ENCODE measurements around the gene SSBP2. TPM values are rescaled to one million over a fixed set of nuclear protein-coding genes. Genes with fewer than 3 reads are reported as not detected.

SSBP2 gene
- total RNA-seq, 2 donors from 2014 or later: 25.1 to 26.9 TPM

- Histone ChIP-seq H3K36me3 (no peaks in the 10 kb centered on the region), H3K27me3 (replicated peaks; ENCODE audit: insufficient read depth) (no peaks in the 10 kb centered on the region), H3K4me3 (no peak overlapping the region), H3K27ac (no peak overlapping the region), H3K9me3 (no peaks in the 10 kb centered on the region), H3K4me1 (replicated peaks) (no peaks in the 10 kb centered on the region)
- WGBS: 85% methylated on average over 2 of the region's 2 CpGs
- no peak for DNase-seq (ENCODE audit: low spot score)
- intact Hi-C loops (cut with DNase I): no loop called here
- TF ChIP-seq POLR2A (IDR thresholded peaks at IDR 0.05) (no peak), POLR2AphosphoS5 (IDR thresholded peaks at IDR 0.05) (no peak), CTCF (IDR thresholded peaks at IDR 0.05) (no peak)
These were observed 56.2 kb downstream of the SSBP2 start for GRCh38 chr5:81694726-81695125.

- no peak for DNase-seq (ENCODE audit: low spot score)
These were observed 62.7 kb downstream of the SSBP2 start for GRCh38 chr5:81688215-81688614.

GRCh38 chr5:81687292-81687691 is 63.6 kb downstream of the SSBP2 start:
- 95% methylated on average over 1 of the region's 1 CpG for WGBS
- intact Hi-C loops (cut with DNase I): no loop called here
- H3K4me1 ChIP-seq (replicated peaks): no peaks in the 10 kb centered on the region
- no peak overlapping the region for H3K4me3 ChIP-seq
- H3K27me3 ChIP-seq (replicated peaks; ENCODE audit: insufficient read depth): no peaks in the 10 kb centered on the region
- no peaks in the 10 kb centered on the region for H3K36me3 ChIP-seq
- no peak overlapping the region for H3K27ac ChIP-seq
- no peaks in the 10 kb centered on the region for H3K9me3 ChIP-seq
- no peak for DNase-seq (ENCODE audit: low spot score)
- TF ChIP-seq CTCF (IDR thresholded peaks at IDR 0.05) (no peak), POLR2AphosphoS5 (IDR thresholded peaks at IDR 0.05) (no peak)

More at GRCh38 chr5:81688215-81688614, 62.7 kb downstream of the SSBP2 start:
- no peak overlapping the region for H3K27ac ChIP-seq
- no peak overlapping the region for H3K4me3 ChIP-seq
- H3K36me3 ChIP-seq: no peaks in the 10 kb centered on the region
- no peaks in the 10 kb centered on the region for H3K9me3 ChIP-seq
- TF ChIP-seq POLR2AphosphoS5 (IDR thresholded peaks at IDR 0.05): no peak
- no peak for TF ChIP-seq POLR2A (IDR thresholded peaks at IDR 0.05)
- TF ChIP-seq CTCF (IDR thresholded peaks at IDR 0.05): no peak
- H3K4me1 ChIP-seq (replicated peaks): no peaks in the 10 kb centered on the region
- no peaks in the 10 kb centered on the region for H3K27me3 ChIP-seq (replicated peaks; ENCODE audit: insufficient read depth)
- WGBS: 96% methylated on average over 5 of the region's 5 CpGs
- intact Hi-C loops (cut with DNase I): no loop called here

GRCh38 chr5:81685471-81685870 is 65.4 kb downstream of the SSBP2 start:
- intact Hi-C loops (cut with DNase I): no loop called here
- no peak overlapping the region for H3K27ac ChIP-seq
- no peaks in the 10 kb centered on the region for H3K27me3 ChIP-seq (replicated peaks; ENCODE audit: insufficient read depth)
- H3K4me1 ChIP-seq (replicated peaks): no peaks in the 10 kb centered on the region
- 89% methylated on average over 2 of the region's 2 CpGs for WGBS
- no peaks in the 10 kb centered on the region for H3K9me3 ChIP-seq
- no peak for DNase-seq (ENCODE audit: low spot score)
- no peak overlapping the region for H3K4me3 ChIP-seq
- TF ChIP-seq POLR2AphosphoS5 (IDR thresholded peaks at IDR 0.05) (no peak), POLR2A (IDR thresholded peaks at IDR 0.05) (no peak), CTCF (IDR thresholded peaks at IDR 0.05) (no peak)
- H3K36me3 ChIP-seq: no peaks in the 10 kb centered on the region

GRCh38 chr5:81679885-81680284 is 71.0 kb downstream of the SSBP2 start:
- 100% methylated on average over 1 of the region's 1 CpG for WGBS
- Histone ChIP-seq H3K4me3 (no peak overlapping the region), H3K4me1 (replicated peaks) (no peaks in the 10 kb centered on the region), H3K27ac (no peak overlapping the region), H3K36me3 (no peaks in the 10 kb centered on the region), H3K27me3 (replicated peaks; ENCODE audit: insufficient read depth) (no peaks in the 10 kb centered on the region), H3K9me3 (no peaks in the 10 kb centered on the region)
- no peak for TF ChIP-seq POLR2AphosphoS5 (IDR thresholded peaks at IDR 0.05)
- TF ChIP-seq CTCF (IDR thresholded peaks at IDR 0.05): no peak
- no peak for TF ChIP-seq POLR2A (IDR thresholded peaks at IDR 0.05)
- intact Hi-C loops (cut with DNase I): no loop called here
- no peak for DNase-seq (ENCODE audit: low spot score)

Data from prostate gland (tissue), 2 donors.